DOHH2 (cell line): ENCODE data around the gene ZNF552.
"Not testable (repeated sequence)": the region's sequence is repeated elsewhere in the genome, so short reads cannot be mapped to it uniquely, and the experiment has no call there.

Experiments
- EZH2phosphoT487 ChIP-seq: fragments of 200-600 bp; sonication (generic); IDR thresholded peaks from 2 replicates; pipeline ENCODE4 v1.6.1; 2017; ENCODE audit warnings: borderline replicate concordance, mild to moderate bottlenecking, antibody characterized with exemption, low read length, moderate library complexity, mixed read lengths
- TF ChIP-seq, protein P1 (sequence below): fragments of 200-600 bp; sonication (generic); IDR thresholded peaks from one replicate; pipeline ENCODE4 v1.5.1; 2014; ENCODE audit warnings: antibody characterized with exemption, mild to moderate bottlenecking, low read depth, low read length; ENCODE audit not compliant: poor library complexity, severe bottlenecking

DNA sequence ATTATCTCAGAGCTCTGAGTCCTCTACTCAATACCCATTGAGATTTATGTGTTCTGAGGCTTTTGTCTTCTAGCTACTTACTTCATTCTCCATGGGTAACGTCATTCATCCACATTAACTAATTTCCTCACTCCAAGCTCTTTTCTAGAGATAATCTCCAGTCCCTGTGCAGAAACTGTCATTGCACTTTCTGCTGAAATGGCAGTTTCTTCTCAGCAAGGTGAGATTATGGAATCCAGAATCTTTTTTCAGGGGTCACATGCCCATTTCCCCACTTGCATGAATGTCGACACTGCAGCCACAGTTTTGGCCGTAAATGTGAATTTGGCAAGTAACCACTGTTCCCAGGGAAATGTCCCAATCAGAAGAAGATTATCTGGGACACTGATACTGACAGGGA lies 47.6 kb upstream of the ZNF552 start:
- TF ChIP-seq, protein P1, sequence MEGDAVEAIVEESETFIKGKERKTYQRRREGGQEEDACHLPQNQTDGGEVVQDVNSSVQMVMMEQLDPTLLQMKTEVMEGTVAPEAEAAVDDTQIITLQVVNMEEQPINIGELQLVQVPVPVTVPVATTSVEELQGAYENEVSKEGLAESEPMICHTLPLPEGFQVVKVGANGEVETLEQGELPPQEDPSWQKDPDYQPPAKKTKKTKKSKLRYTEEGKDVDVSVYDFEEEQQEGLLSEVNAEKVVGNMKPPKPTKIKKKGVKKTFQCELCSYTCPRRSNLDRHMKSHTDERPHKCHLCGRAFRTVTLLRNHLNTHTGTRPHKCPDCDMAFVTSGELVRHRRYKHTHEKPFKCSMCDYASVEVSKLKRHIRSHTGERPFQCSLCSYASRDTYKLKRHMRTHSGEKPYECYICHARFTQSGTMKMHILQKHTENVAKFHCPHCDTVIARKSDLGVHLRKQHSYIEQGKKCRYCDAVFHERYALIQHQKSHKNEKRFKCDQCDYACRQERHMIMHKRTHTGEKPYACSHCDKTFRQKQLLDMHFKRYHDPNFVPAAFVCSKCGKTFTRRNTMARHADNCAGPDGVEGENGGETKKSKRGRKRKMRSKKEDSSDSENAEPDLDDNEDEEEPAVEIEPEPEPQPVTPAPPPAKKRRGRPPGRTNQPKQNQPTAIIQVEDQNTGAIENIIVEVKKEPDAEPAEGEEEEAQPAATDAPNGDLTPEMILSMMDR = not testable (repeated sequence)
- TF ChIP-seq EZH2phosphoT487 = not testable (repeated sequence)
